Measurements from ENCODE around the gene CCNYL1.

- no peak for TF ChIP-seq POLR2A (IDR thresholded peaks at IDR 0.05)
- no peak for TF ChIP-seq CTCF (IDR thresholded peaks at IDR 0.05)
Observed at GRCh38 chr2:207764096-207764630, 52.7 kb downstream of the CCNYL1 start.

All from adrenal gland (tissue), 5 donors.